Tibial artery (tissue), 4 donors: Measurements from ENCODE around the gene RASL10A.

Experiments used
- DNase-seq, 2 donors: peaks; one replicate each; pipeline ENCODE4 v3.0.0-alpha.2; 2019
- H3K27ac ChIP-seq, 2 donors: fragments of 200-600 bp; sonication (generic) in 1 of 2; 1 replicate in 1 of 2; 2 replicates in 1 of 2; pipeline ENCODE4 v1.5.1; 2018 to 2019; ENCODE audit warnings: mild to moderate bottlenecking in 1 of 2
- H3K27me3 ChIP-seq, 2 donors: fragments of 200-600 bp; sonication (generic) in 1 of 2; one replicate each; pipeline versions ENCODE4 v1.5.1 to v1.6.0; 2016 to 2019
- H3K36me3 ChIP-seq, 3 donors: fragments of 200-600 bp; sonication (generic) in 2 of 3; one replicate each; pipeline ENCODE4 v1.5.1; 2016 to 2019; ENCODE audit warnings: mild to moderate bottlenecking in 2 of 3
- H3K4me1 ChIP-seq, 4 donors: fragments of 200-600 bp; sonication (generic) in 2 of 4; 1 replicate in 3 of 4; 2 replicates in 1 of 4; pipeline ENCODE4 v1.5.1; 2016 to 2019
- H3K4me3 ChIP-seq, 2 donors: fragments of 200-600 bp; sonication (generic) in 1 of 2; 1 replicate in 1 of 2; 2 replicates in 1 of 2; pipeline ENCODE4 v1.5.1; 2018 to 2019; ENCODE audit warnings: mild to moderate bottlenecking in 2 of 2
- H3K9me3 ChIP-seq, 3 donors: fragments of 200-600 bp; sonication (generic) in 1 of 3; one replicate each; pipeline ENCODE4 v1.5.1; 2016 to 2019
- intact Hi-C: fragments of 100-400 bp; cut with DNase I; formaldehyde crosslinking; loops from one replicate; pipeline ENCODE4 v1.15.0; 2023; ENCODE audit warnings: low total_unique reads
- TF ChIP-seq, protein P1 (sequence below), 2 experiments: fragments of 200-600 bp in 1 of 2; fragments of 450-650 bp in 1 of 2; IDR thresholded peaks; one replicate each; pipeline ENCODE4 v1.5.1; 2017 to 2019; ENCODE audit warnings: antibody characterized with exemption in 2 of 2, mild to moderate bottlenecking in 1 of 2, moderate library complexity in 1 of 2

RASL10A gene

DNA sequence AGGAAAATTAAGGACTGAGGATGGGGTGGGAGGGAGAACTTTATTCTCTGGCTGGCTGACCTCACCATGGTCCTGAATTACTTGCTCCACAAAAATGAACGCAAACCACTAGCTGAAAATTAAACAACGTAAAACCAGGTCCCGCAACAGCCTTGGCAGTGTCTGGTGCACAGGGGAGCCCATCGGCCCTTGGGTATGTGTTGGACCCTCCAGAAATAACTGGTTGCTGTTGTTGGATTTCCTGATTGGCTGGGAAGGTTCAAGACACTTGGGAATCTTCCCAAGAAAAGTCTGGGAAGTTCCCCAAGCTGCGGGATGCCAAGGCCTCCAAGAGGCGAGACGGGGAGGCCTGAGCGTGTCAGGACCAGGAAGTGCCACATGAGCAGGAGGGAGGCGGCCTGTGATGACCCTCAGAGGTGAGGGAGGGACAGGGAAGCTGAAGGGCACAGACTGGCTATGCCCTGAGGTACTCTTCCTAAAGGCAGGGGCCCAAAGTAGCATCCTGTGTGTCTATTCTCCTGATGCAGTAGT, 10.4 kb upstream of the RASL10A start:
- Histone ChIP-seq H3K36me3 (peaks cover 18 to 49% (median 44%) of the 10 kb centered on the region in 3 donors), H3K4me3 (no peak overlapping the region), H3K4me1 (peaks cover 0 to 4% (median 0%) of the 10 kb centered on the region in 4 donors), H3K27me3 (no peaks in the 10 kb centered on the region), H3K27ac (no peak overlapping the region), H3K9me3 (no peaks in the 10 kb centered on the region)
- intact Hi-C loops = no loop called here
- no peak for DNase-seq
- TF ChIP-seq, protein P1, sequence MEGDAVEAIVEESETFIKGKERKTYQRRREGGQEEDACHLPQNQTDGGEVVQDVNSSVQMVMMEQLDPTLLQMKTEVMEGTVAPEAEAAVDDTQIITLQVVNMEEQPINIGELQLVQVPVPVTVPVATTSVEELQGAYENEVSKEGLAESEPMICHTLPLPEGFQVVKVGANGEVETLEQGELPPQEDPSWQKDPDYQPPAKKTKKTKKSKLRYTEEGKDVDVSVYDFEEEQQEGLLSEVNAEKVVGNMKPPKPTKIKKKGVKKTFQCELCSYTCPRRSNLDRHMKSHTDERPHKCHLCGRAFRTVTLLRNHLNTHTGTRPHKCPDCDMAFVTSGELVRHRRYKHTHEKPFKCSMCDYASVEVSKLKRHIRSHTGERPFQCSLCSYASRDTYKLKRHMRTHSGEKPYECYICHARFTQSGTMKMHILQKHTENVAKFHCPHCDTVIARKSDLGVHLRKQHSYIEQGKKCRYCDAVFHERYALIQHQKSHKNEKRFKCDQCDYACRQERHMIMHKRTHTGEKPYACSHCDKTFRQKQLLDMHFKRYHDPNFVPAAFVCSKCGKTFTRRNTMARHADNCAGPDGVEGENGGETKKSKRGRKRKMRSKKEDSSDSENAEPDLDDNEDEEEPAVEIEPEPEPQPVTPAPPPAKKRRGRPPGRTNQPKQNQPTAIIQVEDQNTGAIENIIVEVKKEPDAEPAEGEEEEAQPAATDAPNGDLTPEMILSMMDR (IDR thresholded peaks at IDR 0.05) = no peak

DNA sequence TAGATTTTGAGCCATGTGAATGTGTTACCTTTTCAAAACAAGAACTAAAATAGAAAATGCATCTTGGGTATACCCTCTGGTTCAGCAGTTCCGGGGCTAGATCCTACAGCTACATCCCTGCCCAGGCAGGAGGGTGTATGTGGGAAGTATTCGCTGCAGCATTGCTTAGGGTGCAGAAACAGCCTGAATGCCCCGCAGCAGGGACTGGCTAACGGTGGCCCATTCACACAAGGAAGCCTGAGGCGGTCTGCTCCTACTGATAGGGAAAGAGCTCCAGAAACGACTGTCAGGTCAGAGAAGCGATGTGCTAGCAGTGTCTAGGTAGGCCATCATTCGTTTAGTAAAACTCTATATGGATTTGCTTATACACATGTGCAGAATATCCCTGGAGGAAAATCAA, 9.9 kb upstream of the RASL10A start:
- no peak for DNase-seq
- intact Hi-C loops = no loop called here
- no peak overlapping the region for H3K27ac ChIP-seq
- H3K4me3 ChIP-seq = no peak overlapping the region
- peaks cover 0 to 4% (median 0%) of the 10 kb centered on the region in 4 donors for H3K4me1 ChIP-seq
- no peaks in the 10 kb centered on the region for H3K9me3 ChIP-seq
- TF ChIP-seq, protein P1 (IDR thresholded peaks at IDR 0.05) = no peak
- peaks cover 18 to 44% (median 39%) of the 10 kb centered on the region in 3 donors for H3K36me3 ChIP-seq
- H3K27me3 ChIP-seq = no peaks in the 10 kb centered on the region

DNA sequence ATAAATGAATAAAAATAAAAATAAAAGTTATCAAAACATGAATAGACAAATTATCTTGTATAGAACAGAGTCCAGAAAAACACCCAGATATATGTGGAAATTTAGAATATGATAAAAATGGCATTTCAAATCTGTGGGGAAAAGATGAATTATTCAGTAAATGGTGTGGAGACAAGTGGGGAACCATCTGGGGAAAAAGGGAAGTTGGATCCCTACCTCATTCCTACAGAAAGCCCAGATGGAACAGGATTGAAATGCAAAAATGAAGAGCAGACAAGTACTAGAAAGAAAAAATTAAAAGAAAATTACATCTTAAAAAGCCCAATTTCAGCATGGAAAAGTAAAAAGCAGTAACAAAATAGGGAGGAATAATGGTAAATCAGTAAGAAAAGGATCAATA, 8.1 kb upstream of the RASL10A start:
- intact Hi-C loops = no loop called here

DNA sequence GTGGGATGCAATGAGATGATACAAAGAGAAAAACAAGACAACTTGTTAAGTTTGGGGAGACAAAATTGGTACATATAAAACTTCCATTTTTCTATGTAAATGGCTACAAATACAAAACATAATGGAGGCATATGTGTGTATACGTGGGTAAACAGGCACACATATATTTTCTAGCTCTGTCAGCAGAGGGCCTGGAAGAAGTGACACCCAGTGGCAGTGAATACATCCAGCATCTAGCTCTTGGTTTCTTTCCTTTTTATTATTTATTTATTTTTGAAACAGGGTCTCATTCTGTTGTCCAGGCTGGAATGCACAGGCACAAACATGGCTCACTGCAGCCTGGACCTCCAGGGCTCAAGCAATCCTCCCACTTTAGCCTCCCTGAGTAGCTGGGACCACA, 5.0 kb upstream of the RASL10A start:
- Histone ChIP-seq H3K27me3 (peaks cover 0 to 10% of the 10 kb centered on the region in 2 donors), H3K4me1 (peaks cover 0 to 5% (median 4%) of the 10 kb centered on the region in 4 donors), H3K9me3 (no peaks in the 10 kb centered on the region), H3K4me3 (no peak overlapping the region), H3K36me3 (no peaks in the 10 kb centered on the region), H3K27ac (no peak overlapping the region)
- TF ChIP-seq, protein P1 (IDR thresholded peaks at IDR 0.05) = no peak
- intact Hi-C loops = no loop called here
- DNase-seq = no peak

More for the DNA sequence above, 8.1 kb upstream of the RASL10A start:
- no peak for DNase-seq
- Histone ChIP-seq H3K27ac (no peak overlapping the region), H3K4me1 (peaks cover 0 to 4% (median 0%) of the 10 kb centered on the region in 4 donors), H3K9me3 (no peaks in the 10 kb centered on the region), H3K36me3 (peaks cover 15 to 27% (median 22%) of the 10 kb centered on the region in 3 donors), H3K4me3 (no peak overlapping the region), H3K27me3 (no peaks in the 10 kb centered on the region)
- TF ChIP-seq, protein P1 (IDR thresholded peaks at IDR 0.05) = no peak

DNA sequence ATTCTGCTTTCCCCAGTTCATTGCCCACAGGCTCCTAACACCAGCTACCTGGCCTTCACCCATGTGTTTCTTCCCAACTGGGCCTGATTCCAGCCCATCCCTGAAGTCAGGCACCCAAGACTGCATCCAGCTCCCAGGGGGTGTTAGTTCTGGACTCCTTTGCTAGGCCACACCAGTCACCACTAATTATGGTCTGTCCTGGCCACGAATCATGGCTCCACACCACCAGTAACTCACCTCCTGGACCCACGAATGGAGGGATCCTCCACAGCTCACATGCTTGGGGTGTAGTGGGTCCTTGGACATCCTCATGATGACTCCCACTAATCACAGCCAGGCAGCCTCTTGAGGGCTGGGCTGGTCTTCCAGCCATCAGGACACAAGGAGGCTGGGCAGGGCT, 3.6 kb upstream of the RASL10A start:
- intact Hi-C loops = no loop called here
- H3K36me3 ChIP-seq = no peaks in the 10 kb centered on the region
- no peak overlapping the region for H3K27ac ChIP-seq
- no peak overlapping the region for H3K4me3 ChIP-seq
- TF ChIP-seq, protein P1 (IDR thresholded peaks at IDR 0.05) = no peak
- peaks cover 0 to 24% of the 10 kb centered on the region in 2 donors for H3K27me3 ChIP-seq
- H3K4me1 ChIP-seq = peaks cover 0 to 19% (median 18%) of the 10 kb centered on the region in 4 donors
- no peak for DNase-seq
- no peaks in the 10 kb centered on the region for H3K9me3 ChIP-seq
